NCI-H82 (cell line): ENCODE results near the gene PPP6R3.
"Not testable (repeated sequence)": the region's sequence is repeated elsewhere in the genome, so short reads cannot be mapped to it uniquely, and the experiment has no call there.

Experiments
- DNase-seq: peaks from one replicate; lab custom pipeline; 2025; lab: John Stamatoyannopoulos, UW

PPP6R3 gene

GRCh38 chr11:68436162-68436888 lies 24.2 kb upstream of the PPP6R3 start:
- no peak for DNase-seq

- DNase-seq: no peak
These were observed 23.3 kb upstream of the PPP6R3 start for GRCh38 chr11:68436985-68437926.

GRCh38 chr11:68437927-68438657 lies 22.5 kb upstream of the PPP6R3 start:
- DNase-seq: no peak

GRCh38 chr11:68438658-68439259 lies 21.8 kb upstream of the PPP6R3 start:
- DNase-seq: no peak

- peak; percentile 11 for DNase-seq
These were observed 21.0 kb upstream of the PPP6R3 start for GRCh38 chr11:68439355-68440065.

- DNase-seq: no peak
These were observed 20.3 kb upstream of the PPP6R3 start for GRCh38 chr11:68440224-68440623.

GRCh38 chr11:68441466-68442230 lies 18.9 kb upstream of the PPP6R3 start:
- peak; percentile 37 for DNase-seq

GRCh38 chr11:68442433-68442832 lies 18.1 kb upstream of the PPP6R3 start:
- no peak for DNase-seq

- DNase-seq: no peak
These were observed 16.0 kb upstream of the PPP6R3 start for GRCh38 chr11:68444566-68444965.

GRCh38 chr11:68445531-68446035 lies 15.0 kb upstream of the PPP6R3 start:
- no peak for DNase-seq

GRCh38 chr11:68446046-68446725 lies 14.4 kb upstream of the PPP6R3 start:
- DNase-seq: no peak

GRCh38 chr11:68447015-68447801 lies 13.3 kb upstream of the PPP6R3 start:
- DNase-seq: peak; percentile 77

GRCh38 chr11:68447914-68448313 lies 12.6 kb upstream of the PPP6R3 start:
- DNase-seq: not testable (repeated sequence)

GRCh38 chr11:68448604-68449011 lies 11.9 kb upstream of the PPP6R3 start:
- DNase-seq: no peak

- no peak for DNase-seq
These were observed 10.6 kb upstream of the PPP6R3 start for GRCh38 chr11:68449951-68450350.

GRCh38 chr11:68450711-68451110 lies 9.8 kb upstream of the PPP6R3 start:
- DNase-seq: no peak

- no peak for DNase-seq
These were observed 5.8 kb upstream of the PPP6R3 start for GRCh38 chr11:68454767-68455166.

- no peak for DNase-seq
These were observed 5.1 kb upstream of the PPP6R3 start for GRCh38 chr11:68455485-68455884.
